Common myeloid progenitor, CD34-positive (primary cell): Measurements from ENCODE around the gene PGM2L1.
A peak's percentile ranks its signal among the peaks of the same experiment; 100 is the strongest.

Experiments used
- CTCF ChIA-PET: fragments of 350-600 bp; sonication (Branson Sonifier 250); formaldehyde crosslinking; loops from one replicate; lab custom pipeline; 2021; ENCODE audit warnings: antibody characterized with exemption; lab: Charles Lee
- POLR2A ChIA-PET: fragments of 350-600 bp; sonication (Branson Sonifier 250); formaldehyde crosslinking; loops from one replicate; lab custom pipeline; 2021; ENCODE audit warnings: antibody characterized with exemption; lab: Charles Lee
- DNase-seq, 3 donors: peaks; one replicate each; pipeline versions ENCODE4 v3.0.0 to v3.0.0-alpha.2; 2013
- H3K27ac ChIP-seq, 2 experiments: 1 replicate in 1 of 2; 2 replicates in 1 of 2; pipeline ENCODE4 v1.7.0; 2013; ENCODE audit warnings: inconsistent platforms in 2 of 2, low read length in 2 of 2, mild to moderate bottlenecking in 2 of 2, low read depth in 1 of 2, moderate library complexity in 1 of 2; ENCODE audit not compliant: severe bottlenecking in 2 of 2, insufficient read depth in 1 of 2, poor library complexity in 1 of 2
- H3K27me3 ChIP-seq, 5 experiments: replicated peaks in 2 of 5; 1 replicate in 3 of 5; 2 replicates in 2 of 5; pipeline versions ENCODE4 v1.6.1 to v1.7.0; 2013; ENCODE audit warnings: low read length in 4 of 5, mild to moderate bottlenecking in 2 of 5, moderate library complexity in 2 of 5, inconsistent platforms in 1 of 5; ENCODE audit not compliant: insufficient read depth in 5 of 5, control insufficient read depth in 4 of 5
- H3K36me3 ChIP-seq, 4 experiments: 1 replicate in 2 of 4; 2 replicates in 2 of 4; pipeline versions ENCODE4 v1.6.1 to v1.7.0; 2013; ENCODE audit warnings: low read length in 3 of 4, control low read depth in 1 of 4, mild to moderate bottlenecking in 1 of 4; ENCODE audit not compliant: control insufficient read depth in 4 of 4, insufficient read depth in 4 of 4
- H3K4me1 ChIP-seq, 4 experiments: 1 replicate in 3 of 4; 2 replicates in 1 of 4; pipeline versions ENCODE4 v1.6.1 to v1.7.1; 2013; ENCODE audit warnings: low read length in 3 of 4, mild to moderate bottlenecking in 3 of 4, control low read depth in 1 of 4, inconsistent platforms in 1 of 4, moderate library complexity in 1 of 4; ENCODE audit not compliant: control insufficient read depth in 4 of 4, insufficient read depth in 4 of 4; ENCODE audit errors: control extremely low read depth in 1 of 4
- H3K4me3 ChIP-seq, 7 experiments: 1 replicate in 4 of 7; 2 replicates in 3 of 7; pipeline versions ENCODE4 v1.5.1 to v1.7.0; 2013; ENCODE audit warnings: mild to moderate bottlenecking in 7 of 7, low read length in 6 of 7, moderate library complexity in 6 of 7, inconsistent platforms in 2 of 7, low read depth in 2 of 7, control low read depth in 1 of 7; ENCODE audit not compliant: insufficient read depth in 4 of 7, control insufficient read depth in 1 of 7; ENCODE audit errors: extremely low read depth in 1 of 7
- H3K9me3 ChIP-seq, 5 experiments: 1 replicate in 4 of 5; 2 replicates in 1 of 5; pipeline versions ENCODE4 v1.6.1 to v1.7.1; 2013; ENCODE audit warnings: low read length in 4 of 5, mild to moderate bottlenecking in 2 of 5, inconsistent platforms in 1 of 5, low read depth in 1 of 5, moderate library complexity in 1 of 5; ENCODE audit not compliant: control insufficient read depth in 4 of 5, insufficient read depth in 2 of 5; ENCODE audit errors: control extremely low read depth in 1 of 5
- WGBS: methylation state at CpG from one replicate; pipeline ENCODE4 v1.1.5; 2013; ENCODE audit not compliant: insufficient coverage; 5-methylcytosine and 5-hydroxymethylcytosine counted together

PGM2L1 gene

DNA sequence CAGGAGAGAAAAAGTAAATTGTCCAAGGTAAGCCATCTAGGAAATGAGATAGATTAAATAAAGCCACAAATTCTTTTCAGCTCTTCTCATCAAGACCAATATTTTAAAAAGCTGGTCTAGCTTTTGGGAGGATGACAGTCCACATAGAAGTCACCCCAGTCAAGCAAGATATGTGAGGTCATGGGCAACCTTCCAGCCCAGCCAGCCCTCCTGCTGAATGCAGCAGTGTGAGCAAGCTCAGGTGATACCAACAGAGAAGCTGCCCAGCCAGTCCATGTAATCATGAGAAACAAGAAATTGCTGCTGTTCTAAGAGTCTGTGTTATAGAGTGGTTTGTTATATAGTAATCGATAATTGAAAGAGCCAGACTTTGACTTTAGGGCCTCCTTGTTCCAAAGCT, 40.4 kb upstream of the PGM2L1 start:
- H3K4me3 ChIP-seq = no peak overlapping the region
- no peaks in the 10 kb centered on the region for H3K4me1 ChIP-seq
- no peaks in the 10 kb centered on the region for H3K36me3 ChIP-seq
- no peak for DNase-seq
- ChIA-PET POLR2A (no interaction called here), CTCF (interaction anchor here (0.6 to 3.7 kb wide), 5 partner anchors 11 to 68 kb away, joined by 3 to 15 read pairs (median 4); no protein-coding TSS in a partner anchor)
- no peaks in the 10 kb centered on the region for H3K27me3 ChIP-seq
- no CpG with 5 or more reads among the region's 1 CpG for WGBS
- H3K9me3 ChIP-seq = peaks cover 0 to 11% (median 2%) of the 10 kb centered on the region in 5 experiments
- H3K27ac ChIP-seq = no peak overlapping the region

GRCh38 chr11:74437441-74438042, 39.3 kb upstream of the PGM2L1 start:
- no peak overlapping the region for H3K4me3 ChIP-seq
- H3K27ac ChIP-seq = no peak overlapping the region
- H3K36me3 ChIP-seq = no peaks in the 10 kb centered on the region
- H3K4me1 ChIP-seq = no peaks in the 10 kb centered on the region
- ChIA-PET CTCF (interaction anchor here (0.6 to 3.7 kb wide), 11 partner anchors 9 to 133 kb away, joined by 3 to 15 read pairs (median 4); partner anchors contain the start of gene PGM2L1), POLR2A (no interaction called here)
- H3K9me3 ChIP-seq = peaks cover 0 to 11% (median 2%) of the 10 kb centered on the region in 5 experiments
- no peaks in the 10 kb centered on the region for H3K27me3 ChIP-seq
- WGBS = no CpG with 5 or more reads among the region's 1 CpG
- no peak for DNase-seq

DNA sequence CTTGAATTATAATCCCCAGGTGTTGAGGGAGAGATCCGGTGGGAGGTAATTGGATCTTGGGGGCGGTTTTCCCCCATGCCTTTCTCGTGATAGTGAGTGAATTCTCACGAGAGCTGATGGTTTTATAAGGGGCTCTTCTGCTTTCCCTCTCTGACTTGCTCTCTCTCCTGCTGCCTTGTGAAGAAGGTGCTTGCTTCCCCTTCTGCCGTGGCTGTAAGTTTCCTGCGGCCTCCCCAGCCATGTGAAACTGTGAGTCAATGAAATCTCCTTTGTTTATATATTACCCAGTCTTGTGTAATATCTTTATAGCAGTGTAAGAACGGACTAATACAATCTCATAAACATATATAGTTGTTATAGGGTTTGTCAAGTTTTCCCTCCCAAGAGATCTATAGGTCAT, 36.3 kb upstream of the PGM2L1 start:
- H3K4me1 ChIP-seq = no peaks in the 10 kb centered on the region
- ChIA-PET POLR2A (no interaction called here), CTCF (interaction anchor here (1.3 to 1.6 kb wide), 4 partner anchors 14 to 20 kb away, joined by 3 to 6 read pairs (median 4); no protein-coding TSS in a partner anchor)
- no peak overlapping the region for H3K27ac ChIP-seq
- no peak overlapping the region for H3K4me3 ChIP-seq
- no peaks in the 10 kb centered on the region for H3K36me3 ChIP-seq
- H3K27me3 ChIP-seq = no peaks in the 10 kb centered on the region
- 53% methylated on average over 2 of the region's 7 CpGs for WGBS
- H3K9me3 ChIP-seq = no peaks in the 10 kb centered on the region
- peak in 2 of 3 donors; percentile 42 to 50 for DNase-seq

- peaks cover 0 to 11% (median 4%) of the 10 kb centered on the region in 5 experiments for H3K9me3 ChIP-seq
- no peaks in the 10 kb centered on the region for H3K27me3 ChIP-seq
- ChIA-PET POLR2A (no interaction called here), CTCF (no interaction called here)
- no peak overlapping the region for H3K27ac ChIP-seq
- no peaks in the 10 kb centered on the region for H3K4me1 ChIP-seq
- H3K4me3 ChIP-seq = no peak overlapping the region
- DNase-seq = no peak
- no peaks in the 10 kb centered on the region for H3K36me3 ChIP-seq
- WGBS = no CpG with 5 or more reads among the region's 3 CpGs
Observed at GRCh38 chr11:74429205-74429604, 31.0 kb upstream of the PGM2L1 start.

DNA sequence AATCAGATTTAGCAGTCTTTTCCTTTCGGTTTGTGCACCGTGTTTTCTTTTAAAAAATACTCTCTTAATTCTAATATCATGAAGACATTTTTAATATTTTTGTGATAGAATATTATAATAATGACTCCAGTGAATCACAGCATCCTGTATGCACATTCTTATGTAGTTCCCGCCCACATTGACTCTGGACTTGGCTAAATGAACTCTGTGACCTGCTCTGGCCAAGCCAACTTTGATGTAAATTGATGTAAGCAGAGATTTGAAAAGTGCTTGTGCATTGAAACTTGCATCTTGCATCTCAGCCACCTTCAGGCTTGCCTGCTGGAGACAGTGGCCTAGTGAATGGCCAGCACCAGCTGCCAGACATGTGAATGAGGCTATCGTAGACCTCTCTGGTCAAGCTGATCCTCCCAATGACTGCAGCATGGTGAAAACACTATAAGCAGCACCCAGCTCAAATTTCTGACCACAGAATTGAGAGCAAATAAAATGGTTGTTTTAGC, 29.2 kb upstream of the PGM2L1 start:
- DNase-seq = no peak
- no peaks in the 10 kb centered on the region for H3K4me1 ChIP-seq
- 100% methylated on average over 2 of the region's 4 CpGs for WGBS
- H3K9me3 ChIP-seq = peaks cover 0 to 11% (median 4%) of the 10 kb centered on the region in 5 experiments
- no peaks in the 10 kb centered on the region for H3K27me3 ChIP-seq
- H3K36me3 ChIP-seq = no peaks in the 10 kb centered on the region
- no peak overlapping the region for H3K4me3 ChIP-seq
- no peak overlapping the region for H3K27ac ChIP-seq
- POLR2A ChIA-PET = no interaction called here
- CTCF ChIA-PET = interaction anchor here (1.4 kb wide), 1 partner anchor 17 kb away, joined by 4 read pairs; no protein-coding TSS in a partner anchor

DNA sequence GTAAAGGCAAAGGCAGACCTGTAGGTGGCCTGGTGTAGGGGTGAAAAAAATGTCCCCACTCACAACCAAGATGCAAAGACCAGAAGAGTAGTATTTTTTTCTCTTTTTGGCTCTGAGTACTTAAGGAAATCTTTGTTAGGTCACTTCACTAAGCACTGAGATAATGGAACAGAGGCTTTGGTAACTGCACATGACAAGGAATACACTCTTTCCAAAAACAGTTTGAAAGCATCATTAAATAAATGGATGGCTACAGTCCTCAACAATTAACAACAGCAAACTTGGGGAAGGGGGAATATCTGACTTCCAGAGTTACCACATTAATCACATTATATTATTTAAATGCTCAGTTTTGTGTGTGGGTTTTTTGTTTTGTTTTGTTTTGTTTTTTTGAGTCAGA, 26.9 kb upstream of the PGM2L1 start:
- peaks cover 0 to 11% (median 4%) of the 10 kb centered on the region in 5 experiments for H3K9me3 ChIP-seq
- peak in 1 of 3 donors; percentile 32 for DNase-seq
- H3K27ac ChIP-seq = no peak overlapping the region
- CTCF ChIA-PET = no interaction called here
- H3K4me3 ChIP-seq = no peak overlapping the region
- no peaks in the 10 kb centered on the region for H3K4me1 ChIP-seq
- H3K36me3 ChIP-seq = no peaks in the 10 kb centered on the region
- no peaks in the 10 kb centered on the region for H3K27me3 ChIP-seq
- POLR2A ChIA-PET = no interaction called here

DNA sequence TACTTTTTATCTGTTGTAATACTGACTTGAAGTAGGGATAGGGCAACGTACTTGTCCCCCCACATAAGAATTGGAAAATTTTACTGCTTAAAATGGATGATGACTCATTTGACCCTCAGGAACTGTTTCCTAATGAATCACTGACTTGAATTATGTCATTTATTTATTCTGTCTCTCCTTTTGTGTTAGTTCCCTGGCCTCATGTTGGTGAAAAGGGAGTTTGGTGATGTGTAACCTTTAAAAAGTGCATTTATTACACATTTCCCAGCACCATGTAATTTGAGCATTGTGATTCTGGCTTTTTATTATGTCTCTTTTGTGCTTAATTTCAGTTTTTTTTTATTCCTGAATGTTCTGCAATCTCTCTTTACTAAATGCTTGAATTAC, 20.3 kb upstream of the PGM2L1 start:
- ChIA-PET CTCF (interaction anchor here (1.4 kb wide), 1 partner anchor 29 kb away, joined by 4 read pairs; no protein-coding TSS in a partner anchor), POLR2A (no interaction called here)
- Histone ChIP-seq H3K9me3 (no peaks in the 10 kb centered on the region), H3K4me3 (no peak overlapping the region), H3K27ac (no peak overlapping the region), H3K4me1 (peaks cover 0 to 23% (median 5%) of the 10 kb centered on the region in 4 experiments), H3K27me3 (no peaks in the 10 kb centered on the region), H3K36me3 (no peaks in the 10 kb centered on the region)
- no CpG with 5 or more reads among the region's 1 CpG for WGBS
- peak in 1 of 3 donors; percentile 35 for DNase-seq
